Islet precursor cell (in vitro differentiated cells): Measurements from ENCODE around the gene RHOT1.
A peak's percentile ranks its signal among the peaks of the same experiment; 100 is the strongest.
"Not testable (repeated sequence)": the region's sequence is repeated elsewhere in the genome, so short reads cannot be mapped to it uniquely, and the experiment has no call there.

Source experiments
- DNase-seq: peaks from one replicate; pipeline ENCODE4 v3.0.0-alpha.2; 2018

RHOT1 gene

GRCh38 chr17:32240750-32241149 lies 98.4 kb downstream of the RHOT1 start:
- DNase-seq: peak; percentile 67

GRCh38 chr17:32241640-32242039 lies 99.3 kb downstream of the RHOT1 start:
- DNase-seq: no peak

DNA sequence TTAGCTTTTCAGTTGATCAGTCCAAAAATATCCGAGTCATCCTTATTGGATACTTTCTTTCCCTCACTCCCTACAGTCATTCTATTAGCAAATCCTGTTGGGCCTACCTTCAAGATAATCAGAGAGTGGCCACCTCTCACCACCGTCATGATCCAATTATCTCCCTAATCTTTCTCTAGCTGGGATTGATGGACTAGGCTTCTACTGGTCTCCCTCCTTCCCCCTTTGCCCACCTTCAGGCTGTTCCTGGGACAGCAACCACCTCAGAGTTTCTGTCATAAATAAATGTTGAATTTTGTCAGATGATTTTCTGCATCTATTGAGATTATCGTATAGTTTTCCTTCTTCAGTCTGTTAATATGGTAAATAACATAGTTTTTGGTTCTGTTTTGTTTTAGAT lies 107.2 kb downstream of the RHOT1 start:
- no peak for DNase-seq

DNA sequence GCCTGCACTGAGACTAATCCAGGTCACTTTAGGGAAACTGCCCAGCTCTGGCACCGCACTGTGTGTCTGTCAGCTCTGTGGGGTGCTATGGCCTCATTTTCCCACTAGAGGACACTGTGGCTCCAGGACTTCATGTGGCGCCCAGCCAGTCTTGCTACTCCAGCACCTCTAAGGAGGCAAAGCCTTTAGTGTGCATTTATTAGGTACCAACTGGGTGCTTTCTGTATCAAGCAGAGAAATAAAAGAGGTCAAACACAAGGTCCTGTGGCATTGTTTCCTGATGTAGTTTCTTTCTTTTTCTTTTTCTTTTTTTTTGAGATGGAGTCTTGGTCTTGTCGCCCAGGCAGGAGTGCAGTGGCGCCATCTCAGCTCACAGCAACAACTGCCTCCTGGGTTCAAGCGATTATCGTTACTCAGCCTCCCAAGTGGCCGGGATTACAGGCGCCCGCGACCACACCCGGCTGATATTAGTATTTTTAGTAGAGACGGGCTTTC lies 110.9 kb downstream of the RHOT1 start:
- DNase-seq: peak; percentile 96

DNA sequence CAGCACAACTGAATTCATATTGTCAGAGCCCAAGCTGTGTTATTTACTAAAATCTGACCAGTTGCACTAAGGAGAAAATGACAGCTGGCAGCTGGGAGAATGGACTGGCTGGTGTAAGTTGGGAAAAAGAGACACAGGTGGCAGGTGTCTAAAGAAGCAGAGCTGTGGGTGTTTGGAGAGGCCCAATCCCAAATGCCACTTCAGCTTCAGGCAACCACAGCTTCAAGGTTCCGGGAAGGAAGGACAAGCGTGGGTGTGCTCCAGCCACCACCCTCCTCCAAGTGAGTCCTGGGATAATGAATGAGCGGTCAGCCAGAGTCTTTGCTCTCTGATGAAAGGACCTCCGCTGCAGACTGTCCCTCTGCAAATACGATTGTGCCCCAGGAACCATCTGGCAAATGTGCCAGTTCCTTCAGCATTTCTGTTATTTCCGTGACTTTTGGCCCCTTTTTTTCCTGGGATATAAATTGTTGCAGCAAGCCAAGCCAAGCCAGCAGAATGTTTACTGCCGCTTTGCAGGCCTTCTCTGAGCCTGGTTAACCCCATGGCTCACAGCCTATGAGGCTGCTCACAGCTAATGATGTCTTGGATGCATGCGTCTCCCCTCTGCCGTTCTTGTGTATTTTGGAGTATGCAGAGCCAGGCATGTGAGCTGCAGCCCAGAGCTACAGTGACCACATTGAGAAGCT lies 113.9 kb downstream of the RHOT1 start:
- DNase-seq: no peak

DNA sequence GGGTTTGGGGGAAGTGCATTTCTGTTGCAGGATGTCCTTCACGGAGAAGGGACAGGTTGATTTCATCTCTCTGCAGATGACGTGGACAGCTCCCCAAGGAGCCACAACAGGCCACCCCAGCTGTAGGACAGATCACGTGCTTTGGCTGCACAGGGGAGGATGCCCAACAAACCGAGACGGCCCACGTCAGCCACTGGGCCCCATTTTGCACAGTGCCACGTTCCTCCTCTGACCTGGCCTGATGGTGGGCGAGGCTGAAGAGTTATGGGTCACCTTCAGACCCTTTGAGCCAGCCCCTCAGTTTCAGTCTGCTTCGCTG lies 114.4 kb downstream of the RHOT1 start:
- DNase-seq: no peak

- DNase-seq: no peak
These were observed 116.3 kb downstream of the RHOT1 start for GRCh38 chr17:32258383-32259140.

GRCh38 chr17:32259586-32259985 lies 117.3 kb downstream of the RHOT1 start:
- peak; percentile 84 for DNase-seq

- no peak for DNase-seq
These were observed 119.1 kb downstream of the RHOT1 start for GRCh38 chr17:32261417-32261736.

GRCh38 chr17:32261936-32262510 lies 119.7 kb downstream of the RHOT1 start:
- DNase-seq: peak; percentile 80

- DNase-seq: not testable (repeated sequence)
These were observed 121.2 kb downstream of the RHOT1 start for GRCh38 chr17:32263515-32263914.

- no peak for DNase-seq
These were observed 122.0 kb downstream of the RHOT1 start for GRCh38 chr17:32264140-32264799.

GRCh38 chr17:32264823-32265191 lies 122.5 kb downstream of the RHOT1 start:
- no peak for DNase-seq

DNA sequence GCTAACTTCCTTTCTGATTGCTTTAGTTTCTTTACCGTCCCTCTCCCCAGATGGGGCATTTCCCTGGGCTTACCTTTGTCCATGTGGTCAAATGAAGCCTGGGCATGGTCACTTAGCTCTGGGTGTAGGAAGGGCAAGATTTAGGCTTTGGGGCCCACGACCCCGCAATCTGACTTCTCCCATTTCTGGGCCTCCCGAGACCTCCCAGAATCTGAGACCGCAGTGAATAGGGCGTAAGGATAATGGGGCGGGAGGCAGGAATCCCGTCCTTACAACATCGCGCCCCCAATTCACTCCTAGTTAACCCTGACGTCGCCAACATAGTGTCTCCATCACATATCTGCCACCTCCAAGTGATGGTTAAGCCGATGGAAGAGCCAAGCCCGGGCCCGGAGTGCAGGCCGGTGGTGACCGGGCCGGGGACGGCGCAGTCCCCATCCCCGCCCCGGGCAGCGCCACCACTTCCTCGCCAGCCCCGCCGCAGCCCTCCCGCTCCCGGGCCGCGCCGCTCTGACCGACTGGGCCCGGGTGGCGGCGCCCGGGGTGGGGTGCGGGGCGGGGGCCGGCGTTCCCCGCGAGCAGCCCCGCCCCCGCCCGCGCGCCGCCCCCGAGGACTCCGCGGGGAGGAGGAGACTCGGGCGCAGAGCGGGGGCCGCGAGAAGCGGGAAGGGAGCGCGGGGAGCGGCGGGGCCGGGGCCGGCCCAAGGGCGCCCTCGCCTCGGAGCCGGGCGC lies 123.1 kb downstream of the RHOT1 start, which contains the start of gene RHBDL3:
Gene RHBDL3, plus strand, starts transcription at position 641 of the 732 bp plus-strand sequence. CDS start 358 bp downstream, outside the sequence.
- no peak for DNase-seq

DNA sequence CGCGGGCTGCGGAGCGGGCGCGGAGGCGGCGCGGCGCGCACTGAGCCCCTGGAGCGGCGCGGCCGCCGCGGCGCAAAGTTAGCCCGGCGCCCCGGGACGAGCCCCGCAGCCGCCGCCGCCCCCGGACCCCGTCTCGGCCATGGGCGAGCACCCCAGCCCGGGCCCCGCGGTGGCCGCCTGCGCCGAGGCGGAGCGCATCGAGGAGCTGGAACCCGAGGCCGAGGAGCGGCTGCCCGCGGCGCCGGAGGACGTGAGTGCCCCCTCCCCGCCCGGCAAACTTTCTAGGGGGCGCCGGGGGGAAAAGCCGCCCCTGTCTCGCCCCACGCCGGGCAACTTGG lies 123.7 kb downstream of the RHOT1 start:
- DNase-seq: no peak

GRCh38 chr17:32266389-32267301 lies 124.3 kb downstream of the RHOT1 start:
- peak; percentile 78 for DNase-seq

DNA sequence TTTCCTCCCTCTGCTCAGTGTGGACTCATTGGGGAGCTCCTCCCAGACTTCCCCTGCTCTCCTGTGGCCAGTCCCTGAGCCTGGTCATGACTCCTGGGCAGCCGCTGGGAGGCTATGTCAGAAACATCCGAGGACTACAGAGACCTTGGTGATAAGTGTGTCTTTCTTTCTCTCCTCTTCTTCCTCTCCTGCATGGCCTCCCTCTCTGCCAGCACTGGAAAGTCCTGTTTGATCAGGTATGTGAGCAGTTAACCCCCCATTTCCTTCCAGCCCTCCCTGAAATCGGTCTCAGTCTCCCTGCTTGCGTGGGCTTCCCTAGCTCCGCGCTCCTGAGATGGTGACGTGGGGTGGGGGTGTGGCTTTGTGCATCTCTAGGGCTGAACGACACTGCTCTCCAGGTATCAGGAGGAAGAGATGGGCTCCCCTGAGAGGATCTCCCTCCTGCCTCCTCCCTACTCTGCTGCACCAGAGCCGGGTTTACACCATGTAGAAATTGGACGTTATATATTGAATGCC lies 125.4 kb downstream of the RHOT1 start:
- peak; percentile 82 for DNase-seq

GRCh38 chr17:32268734-32269288 lies 126.5 kb downstream of the RHOT1 start:
- DNase-seq: no peak

- DNase-seq: no peak
These were observed 127.1 kb downstream of the RHOT1 start for GRCh38 chr17:32269377-32269776.

DNA sequence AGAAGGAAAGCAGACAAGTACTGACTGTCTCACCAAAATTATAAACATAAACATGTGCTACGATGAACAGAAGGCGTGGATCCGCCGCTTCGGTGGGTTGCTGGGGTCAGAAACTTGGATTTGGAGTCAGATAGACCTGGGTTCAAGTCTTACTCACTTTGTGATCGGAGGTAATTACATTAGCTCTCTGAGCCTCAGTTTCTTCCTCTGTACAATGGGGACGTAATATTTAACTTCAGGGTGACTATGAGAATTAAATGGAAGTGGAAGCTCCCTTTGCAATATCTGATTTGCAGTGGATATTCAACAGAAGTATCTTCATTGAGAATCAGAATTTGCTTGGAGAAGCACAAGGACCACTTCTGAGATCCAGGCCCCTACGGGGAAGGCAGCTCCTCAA lies 129.5 kb downstream of the RHOT1 start:
- DNase-seq: no peak

DNA sequence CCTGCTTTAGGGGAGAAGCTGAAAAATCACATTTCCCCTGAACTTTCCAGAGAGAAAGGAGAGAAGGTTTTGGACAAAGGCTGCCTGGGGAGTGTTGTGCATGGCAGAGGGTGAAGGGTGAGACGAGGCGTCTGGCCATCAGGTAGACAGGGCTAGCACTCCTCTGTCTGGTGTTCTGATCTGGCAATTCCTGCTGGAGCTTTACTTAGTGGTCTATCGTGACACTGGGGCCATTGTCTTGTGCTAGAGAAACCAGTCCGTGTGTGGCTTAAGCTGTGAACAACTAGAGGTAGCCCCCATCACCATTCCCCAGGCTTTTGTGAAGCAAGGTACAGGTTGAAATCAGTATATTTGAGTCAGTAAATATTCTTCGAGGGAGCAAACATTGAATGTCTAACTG lies 131.8 kb downstream of the RHOT1 start:
- DNase-seq: peak; percentile 93
